ACC112 (cell line): ENCODE data around the gene PHAF1.

Source experiments
- H2AFZ ChIP-seq: fragments of 200-600 bp; sonication (generic); one replicate; pipeline ENCODE4 v1.6.0; 2017; ENCODE audit warnings: antibody characterized with exemption, low read length; ENCODE audit not compliant: unreplicated experiment
- H3K27ac ChIP-seq: fragments of 200-600 bp; sonication (generic); 2 replicates; pipeline ENCODE4 v1.5.1; 2014; ENCODE audit warnings: low read depth, mild to moderate bottlenecking, antibody characterized with exemption, low read length, moderate library complexity
- H3K27me3 ChIP-seq: fragments of 200-600 bp; sonication (generic); 2 replicates; pipeline ENCODE4 v1.6.1; 2014; ENCODE audit warnings: mild to moderate bottlenecking, antibody characterized with exemption, low read length, moderate library complexity, mixed read lengths; ENCODE audit not compliant: insufficient read depth
- H3K36me3 ChIP-seq: fragments of 200-600 bp; sonication (generic); 2 replicates; pipeline ENCODE4 v1.6.1; 2016; ENCODE audit warnings: mild to moderate bottlenecking, antibody characterized with exemption, low read length, moderate library complexity, mixed read lengths; ENCODE audit not compliant: insufficient read depth
- H3K4me1 ChIP-seq: fragments of 200-600 bp; sonication (generic); one replicate; pipeline ENCODE4 v1.6.1; 2016; ENCODE audit warnings: low read length, mixed read lengths; ENCODE audit not compliant: insufficient read depth, unreplicated experiment, control insufficient read depth
- H3K4me3 ChIP-seq: fragments of 200-600 bp; sonication (generic); 2 replicates; pipeline ENCODE4 v1.5.1; 2014; ENCODE audit warnings: mild to moderate bottlenecking, low read depth, low read length
- H3K79me2 ChIP-seq: fragments of 200-600 bp; sonication (generic); one replicate; pipeline ENCODE4 v1.6.0; 2016; ENCODE audit warnings: low read length; ENCODE audit not compliant: control insufficient read depth, unreplicated experiment, insufficient read depth

The PHAF1 gene

GRCh38 chr16:67197704-67198103 is 88.0 kb downstream of the PHAF1 start:
- Histone ChIP-seq H3K79me2 (peaks cover 29% of the 10 kb centered on the region), H3K36me3 (peaks cover 26% of the 10 kb centered on the region; the same call in 1 of the 2 replicates), H3K4me1 (peaks cover 16% of the 10 kb centered on the region), H3K4me3 (no peak overlapping the region), H3K27me3 (no peaks in the 10 kb centered on the region), H2AFZ (no peak overlapping the region), H3K27ac (no peak overlapping the region)
